HepG2 (cell line): Measurements from ENCODE around the gene COX10. TPM values are rescaled to one million over a fixed set of nuclear protein-coding genes. Genes with fewer than 3 reads are reported as not detected.

Source experiments
- ATAC-seq: fragments of 200-7000 bp; cut with Tn5 transposase; 3 replicates; pipeline ENCODE4 v1.9.1; 2020; ENCODE audit warnings: mild to moderate bottlenecking, moderate library complexity
- BruUV-seq: library from RNA; stranded (reverse); fragments of 400-500 nt; replicated peaks from 2 replicates; lab custom pipeline; 2021; lab: Mats Ljungman, UMichigan
- CTCF ChIA-PET: fragments of 300-600 bp; formaldehyde crosslinking; extraction: SDS; loops from one replicate; lab custom pipeline; 2021; ENCODE audit warnings: low total read pairs, inconsistent platforms, low intra/inter-chr PET ratio; lab: Yijun Ruan, JAX
- POLR2A ChIA-PET: fragments of 350-600 bp; sonication (Branson Sonifier 250); formaldehyde crosslinking; loops from one replicate; lab custom pipeline; 2020; ENCODE audit warnings: antibody characterized with exemption, inconsistent platforms; lab: Yijun Ruan, JAX
- DNase-seq: peaks from one replicate; pipeline ENCODE4 v3.0.0-alpha.2; 2015; ENCODE audit warnings: low spot score
- FAIRE-seq: peaks from 3 replicates; lab custom pipeline; 2011; peaks lifted over from hg19 to GRCh38; lab: Jason Lieb, UNC
- H2AFZ ChIP-seq: one replicate; pipeline ENCODE4 v1.6.1; 2011; ENCODE audit warnings: low read length, inconsistent platforms
- H3K27ac ChIP-seq: fragments of 300-600 bp; 3 replicates; pipeline ENCODE4 v1.8.0; 2011; ENCODE audit warnings: mixed run types, mild to moderate bottlenecking, mixed read lengths, low read length, inconsistent platforms; ENCODE audit not compliant: insufficient read depth; ENCODE audit errors: extremely low read length
- H3K27me3 ChIP-seq, 2 experiments: fragments of 200-600 bp in 1 of 2; 2 replicates in 1 of 2; 3 replicates in 1 of 2; pipeline versions ENCODE4 v1.6.0 to v1.8.0; 2011; ENCODE audit warnings: low read length in 2 of 2, mild to moderate bottlenecking in 2 of 2, moderate library complexity in 2 of 2, inconsistent platforms in 1 of 2; ENCODE audit not compliant: insufficient read depth in 2 of 2, control insufficient read depth in 1 of 2
- H3K36me3 ChIP-seq, 2 experiments: fragments of 200-600 bp in 1 of 2; replicated peaks in 1 of 2; 2 replicates in 1 of 2; 3 replicates in 1 of 2; pipeline versions ENCODE4 v1.5.1 to v1.8.0; 2011; ENCODE audit warnings: low read length in 2 of 2, inconsistent platforms in 1 of 2; ENCODE audit not compliant: insufficient read depth in 2 of 2, control insufficient read depth in 1 of 2
- H3K4me1 ChIP-seq: 2 replicates; pipeline ENCODE4 v1.5.1; 2012; ENCODE audit warnings: low read length, inconsistent platforms; ENCODE audit not compliant: insufficient read depth
- H3K4me2 ChIP-seq: 2 replicates; pipeline ENCODE4 v1.6.0; 2011; ENCODE audit warnings: low read depth, low read length, inconsistent platforms
- H3K4me3 ChIP-seq, 3 experiments: fragments of 200-600 bp in 1 of 3; sonication (generic), shearing (Covaris generic) in 1 of 3; replicated peaks in 1 of 3; 2 replicates each; pipeline ENCODE4 v1.5.1; 2011 to 2016; ENCODE audit warnings: low read length in 3 of 3, inconsistent platforms in 2 of 3, low read depth in 2 of 3, mild to moderate bottlenecking in 2 of 3, control low read depth in 1 of 3, mixed read lengths in 1 of 3; ENCODE audit not compliant: insufficient read depth in 1 of 3
- H3K79me2 ChIP-seq: one replicate; pipeline ENCODE4 v1.6.1; 2011; ENCODE audit warnings: low read length, inconsistent platforms; ENCODE audit not compliant: insufficient read depth
- H3K9ac ChIP-seq: 2 replicates; pipeline ENCODE4 v1.6.0; 2011; ENCODE audit warnings: mild to moderate bottlenecking, low read depth, low read length, inconsistent platforms; ENCODE audit not compliant: insufficient read depth
- H3K9me3 ChIP-seq: 2 replicates; pipeline ENCODE4 v1.5.1; 2012; ENCODE audit warnings: mild to moderate bottlenecking, low read length
- H4K20me1 ChIP-seq: 2 replicates; pipeline ENCODE4 v1.6.0; 2011; ENCODE audit warnings: inconsistent platforms, mild to moderate bottlenecking, low read length, moderate library complexity; ENCODE audit not compliant: insufficient read depth
- HOXA7 ChIP-seq: sonication (generic); formaldehyde crosslinking; IDR thresholded peaks from 2 replicates; pipeline ENCODE4 v1.8.1; 2022; ENCODE audit warnings: mild to moderate bottlenecking, missing genetic modification reagents, moderate library complexity
- IKZF1 ChIP-seq: fragments of 450-650 bp; IDR thresholded peaks from 2 replicates; pipeline ENCODE4 v1.7.1; 2016
- MEIS2 ChIP-seq: sonication (generic); formaldehyde crosslinking; IDR thresholded peaks from 2 replicates; pipeline ENCODE4 v1.9.0; 2021; ENCODE audit warnings: mild to moderate bottlenecking, missing genetic modification reagents
- PHF21A ChIP-seq: sonication (generic); formaldehyde crosslinking; IDR thresholded peaks from 2 replicates; pipeline ENCODE4 v1.5.0; 2020; ENCODE audit warnings: mild to moderate bottlenecking, missing genetic modification reagents
- PHF5A ChIP-seq: IDR thresholded peaks from one replicate; pipeline ENCODE4 v1.6.1; 2018; ENCODE audit warnings: low read depth, missing genetic modification reagents; ENCODE audit not compliant: unreplicated experiment
- SNAPC4 ChIP-seq: sonication (generic); formaldehyde crosslinking; IDR thresholded peaks from 2 replicates; pipeline ENCODE4 v1.4.0; 2020; ENCODE audit warnings: mild to moderate bottlenecking, missing genetic modification reagents
- TEAD2 ChIP-seq: sonication (generic); formaldehyde crosslinking; IDR thresholded peaks from 2 replicates; pipeline ENCODE4 v1.9.0; 2021; ENCODE audit warnings: missing genetic modification reagents
- ZNF484 ChIP-seq: sonication (generic); formaldehyde crosslinking; IDR thresholded peaks from 2 replicates; pipeline ENCODE4 v1.5.1; 2020; ENCODE audit warnings: mild to moderate bottlenecking, low read depth, missing genetic modification reagents, borderline replicate concordance
- ZSCAN12 ChIP-seq: sonication (generic); formaldehyde crosslinking; IDR thresholded peaks from 2 replicates; pipeline ENCODE4 v1.9.0; 2021; ENCODE audit warnings: mild to moderate bottlenecking, missing genetic modification reagents
- WGBS: methylation state at CpG from one replicate; pipeline ENCODE4 v1.1.6; 2017; ENCODE audit warnings: low lambda C conversion rate; 5-methylcytosine and 5-hydroxymethylcytosine counted together
- in situ Hi-C: cut with HindIII; loops from 2 replicates; pipeline ENCODE4 v1.10.0; 2017; ENCODE audit warnings: low pct_unique_long_range_greater_than_20kb; ENCODE audit not compliant: extremely low pct_ligation_motif_present
- intact Hi-C: fragments of 100-400 bp; cut with micrococcal nuclease; formaldehyde crosslinking; loops from one replicate; pipeline ENCODE4 v1.10.0; 2022; ENCODE audit not compliant: unreplicated experiment
- polyA plus RNA-seq, 8 experiments: library from polyadenylated mRNA; depleted of rRNA in 3 of 8; stranded (reverse) in 7 of 8; unstranded in 1 of 8; fragments of >200 nt; fragmentation: Illumina TruSeq in 4 of 8; extraction: Trizol in 4 of 8; gene quantifications; 2 replicates each; pipeline versions ENCODE4 v1.2.1 to v1.2.3, GENCODE V29; 2011 to 2016; ENCODE audit warnings: low read depth in 4 of 8, missing spikeins in 1 of 8, mixed read lengths in 1 of 8; ENCODE audit not compliant: insufficient read depth in 1 of 8
- total RNA-seq, 5 experiments: library from RNA; depleted of rRNA; stranded (reverse); fragments of >200 nt; fragmentation: Illumina TruSeq; extraction: Trizol; gene quantifications; 2 replicates each; pipeline ENCODE4 v1.2.3, GENCODE V29; 2016; ENCODE audit warnings: low read depth in 1 of 5
- TF ChIP-seq, protein P1 (sequence below): sonication (generic); formaldehyde crosslinking; IDR thresholded peaks from 2 replicates; pipeline ENCODE4 v1.8.1; 2023; ENCODE audit warnings: mild to moderate bottlenecking, moderate library complexity, missing genetic modification reagents
- TF ChIP-seq, protein P2 (sequence below): sonication (generic); formaldehyde crosslinking; IDR thresholded peaks from 2 replicates; pipeline ENCODE4 v1.4.0; 2020; ENCODE audit warnings: mild to moderate bottlenecking, low read depth, missing genetic modification reagents

Gene COX10
- total and polyA plus RNA-seq, 2 of the 13 experiments (the other 11 are each of a cell fraction or from before 2014, with no cell fraction given) = 13.9 to 20.1 TPM

GRCh38 chr17:14161419-14161818, 92.1 kb downstream of the COX10 start:
- H3K4me3 ChIP-seq = no peak overlapping the region
- no peak overlapping the region for H3K9ac ChIP-seq
- no peaks in the 10 kb centered on the region for H3K9me3 ChIP-seq
- DNase-seq (no peak), ATAC-seq (no peak), FAIRE-seq (no peak)
- H3K36me3 ChIP-seq = no peaks in the 10 kb centered on the region; a peak in 1 of 5 replicates
- no TSS peak for BruUV-seq
- in situ Hi-C loops = no loop called here
- ChIA-PET POLR2A (no interaction called here), CTCF (no interaction called here)
- H3K27me3 ChIP-seq = no peaks in the 10 kb centered on the region
- TF ChIP-seq ZSCAN12 (CRISPR knock-in tag) = no peak
- TF ChIP-seq, protein P1, sequence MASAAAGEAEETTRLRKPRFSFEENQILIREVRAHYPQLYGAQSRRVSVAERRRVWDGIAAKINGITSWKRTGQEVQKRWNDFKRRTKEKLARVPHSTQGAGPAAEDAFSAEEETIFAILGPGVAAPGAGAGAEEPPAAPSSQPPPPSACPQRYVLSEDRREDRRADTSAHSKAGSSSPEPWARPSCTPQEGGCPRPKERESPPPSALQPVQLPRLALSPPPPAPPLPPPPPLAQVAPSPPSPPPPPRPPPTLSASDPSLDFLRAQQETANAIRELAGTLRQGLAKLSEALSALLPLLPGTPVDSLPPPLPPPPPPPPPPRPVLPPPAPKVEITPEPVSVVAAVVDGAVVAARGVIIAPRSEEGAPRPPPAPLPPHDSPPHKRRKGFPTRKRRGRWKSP (CRISPR knock-in tag) = no peak
- TF ChIP-seq, protein P2, sequence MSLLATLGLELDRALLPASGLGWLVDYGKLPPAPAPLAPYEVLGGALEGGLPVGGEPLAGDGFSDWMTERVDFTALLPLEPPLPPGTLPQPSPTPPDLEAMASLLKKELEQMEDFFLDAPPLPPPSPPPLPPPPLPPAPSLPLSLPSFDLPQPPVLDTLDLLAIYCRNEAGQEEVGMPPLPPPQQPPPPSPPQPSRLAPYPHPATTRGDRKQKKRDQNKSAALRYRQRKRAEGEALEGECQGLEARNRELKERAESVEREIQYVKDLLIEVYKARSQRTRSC (CRISPR knock-in tag) = no peak
- no peak for TF ChIP-seq MEIS2 (CRISPR knock-in tag)
- TF ChIP-seq PHF5A = no peak
- TF ChIP-seq IKZF1 = no peak
- TF ChIP-seq ZNF484 (CRISPR knock-in tag) = no peak
- no peak for TF ChIP-seq PHF21A (CRISPR knock-in tag)
- TF ChIP-seq HOXA7 (CRISPR knock-in tag) = no peak
- TF ChIP-seq TEAD2 (CRISPR knock-in tag) = no peak
- TF ChIP-seq SNAPC4 (CRISPR knock-in tag) = no peak
- H4K20me1 ChIP-seq = no peaks in the 10 kb centered on the region
- H3K4me1 ChIP-seq = peaks cover 13% of the 10 kb centered on the region
- intact Hi-C loops = no loop called here
- H2AFZ ChIP-seq = no peak overlapping the region
- no peak overlapping the region for H3K4me2 ChIP-seq
- H3K27ac ChIP-seq = no peak overlapping the region
- 80% methylated on average over 1 of the region's 1 CpG for WGBS
- H3K79me2 ChIP-seq = peaks cover 3% of the 10 kb centered on the region
